Activated B cell treated with CpG ODN at 0.5 μM for 24 hours (primary cell): ENCODE measurements around the gene TOP2A. TPM values are rescaled to one million over a fixed set of nuclear protein-coding genes. Genes with fewer than 3 reads are reported as not detected.

ENCODE experiments used
- ATAC-seq: fragments of 200-7000 bp; cut with Tn5 transposase; one replicate; pipeline ENCODE4 v1.10.0; 2021; ENCODE audit warnings: low read depth, mild to moderate bottlenecking, moderate library complexity
- CTCF ChIA-PET: fragments of 350-600 bp; sonication (Branson Sonifier 250); formaldehyde crosslinking; loops from one replicate; lab custom pipeline; 2021; ENCODE audit warnings: antibody characterized with exemption; lab: Charles Lee
- POLR2A ChIA-PET: fragments of 350-600 bp; sonication (Branson Sonifier 250); formaldehyde crosslinking; loops from one replicate; lab custom pipeline; 2021; ENCODE audit warnings: antibody characterized with exemption; lab: Charles Lee
- DNase-seq: peaks from one replicate; pipeline ENCODE4 v3.0.0; 2022
- H3K27ac Mint-ChIP-seq: one replicate; pipeline ENCODE4 v1.8.0; 2020; ENCODE audit warnings: mixed read lengths
- H3K27me3 Mint-ChIP-seq: one replicate; pipeline ENCODE4 v1.8.0; 2021; ENCODE audit warnings: mixed read lengths
- H3K36me3 Mint-ChIP-seq: one replicate; pipeline ENCODE4 v1.8.0; 2021; ENCODE audit warnings: low read depth, mixed read lengths
- H3K4me1 Mint-ChIP-seq: one replicate; pipeline ENCODE4 v1.8.0; 2021; ENCODE audit warnings: mixed read lengths
- H3K4me3 Mint-ChIP-seq: one replicate; pipeline ENCODE4 v1.8.0; 2020; ENCODE audit warnings: mild to moderate bottlenecking, mixed read lengths
- H3K9me3 Mint-ChIP-seq: one replicate; pipeline ENCODE4 v1.8.0; 2020; ENCODE audit warnings: mixed read lengths
- intact Hi-C: fragments of 100-400 bp; cut with micrococcal nuclease; formaldehyde crosslinking; loops from one replicate; pipeline ENCODE4 v1.15.1; 2024
- total RNA-seq: library from RNA; stranded (reverse); gene quantifications from 2 replicates; pipeline ENCODE4 v1.2.3, GENCODE V29; 2022
- TF ChIP-seq, protein P1 (sequence below): fragments of 200-600 bp; IDR thresholded peaks from one replicate; pipeline ENCODE4 v1.8.0; 2022; ENCODE audit warnings: antibody characterized with exemption, mild to moderate bottlenecking

Gene TOP2A
- total RNA-seq, 1 donor from 2014 or later, result 6.6 TPM

DNA sequence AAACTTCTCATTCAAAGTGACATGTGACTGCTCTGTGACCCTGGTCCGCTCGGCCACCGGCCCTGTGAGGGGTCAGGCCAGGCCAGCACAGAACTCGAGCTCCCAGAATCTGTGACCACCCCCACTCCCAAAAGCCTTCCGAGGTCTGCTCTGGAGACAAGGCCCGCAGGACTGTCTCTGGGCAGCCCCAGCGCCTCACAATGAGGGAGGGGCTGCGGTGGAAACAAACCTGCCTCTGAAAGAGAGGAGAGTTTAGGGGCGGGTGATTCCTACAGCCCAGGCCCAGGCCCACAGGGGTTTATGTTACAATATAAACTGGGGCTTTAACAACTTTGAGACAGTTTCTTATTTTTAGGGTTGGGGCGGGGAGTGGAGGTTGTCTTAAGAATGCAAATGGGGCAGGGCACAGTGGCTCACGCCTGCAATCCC lies 45.4 kb upstream of the TOP2A start:
- intact Hi-C loops, result no loop called here
- no peak overlapping the region for H3K27ac Mint-ChIP-seq

DNA sequence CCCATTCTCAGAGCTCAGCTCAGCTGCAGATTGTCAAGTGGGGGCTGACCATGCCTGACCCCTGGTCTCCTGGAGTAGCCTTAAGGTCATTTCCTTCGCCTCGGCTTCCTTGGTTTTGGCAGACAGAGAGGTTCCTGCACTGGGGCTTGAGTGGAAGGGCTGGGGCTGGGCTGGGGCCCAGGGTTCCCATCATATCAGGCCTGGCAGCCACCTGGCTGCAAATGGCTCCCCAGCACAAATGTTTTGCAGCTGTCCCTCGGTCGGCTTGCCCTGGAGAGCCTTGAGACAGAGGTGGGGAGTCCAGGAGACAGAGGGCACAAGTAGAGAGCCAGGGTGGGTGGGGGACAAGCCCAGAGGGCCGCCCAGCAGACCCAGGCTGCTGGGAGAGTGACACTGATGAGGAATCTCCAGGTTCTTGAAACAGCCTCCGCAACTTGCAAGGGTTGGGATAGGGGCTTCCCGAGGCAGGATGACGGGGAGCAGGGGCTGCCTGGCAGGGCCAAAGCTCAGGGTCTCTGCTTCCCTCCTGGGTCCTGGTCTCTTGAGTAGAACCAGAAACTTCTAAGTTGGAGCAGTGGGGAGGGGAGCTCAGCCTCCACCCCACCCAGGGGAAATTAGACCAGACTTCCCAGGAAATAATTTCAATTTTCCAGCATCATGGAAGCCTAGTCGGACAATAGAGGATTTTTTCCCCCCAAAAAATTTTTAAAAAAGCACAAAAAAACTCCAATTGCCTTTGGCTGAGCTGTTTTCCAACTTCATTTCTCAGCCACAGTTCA lies 44.8 kb upstream of the TOP2A start:
- TF ChIP-seq, protein P1, sequence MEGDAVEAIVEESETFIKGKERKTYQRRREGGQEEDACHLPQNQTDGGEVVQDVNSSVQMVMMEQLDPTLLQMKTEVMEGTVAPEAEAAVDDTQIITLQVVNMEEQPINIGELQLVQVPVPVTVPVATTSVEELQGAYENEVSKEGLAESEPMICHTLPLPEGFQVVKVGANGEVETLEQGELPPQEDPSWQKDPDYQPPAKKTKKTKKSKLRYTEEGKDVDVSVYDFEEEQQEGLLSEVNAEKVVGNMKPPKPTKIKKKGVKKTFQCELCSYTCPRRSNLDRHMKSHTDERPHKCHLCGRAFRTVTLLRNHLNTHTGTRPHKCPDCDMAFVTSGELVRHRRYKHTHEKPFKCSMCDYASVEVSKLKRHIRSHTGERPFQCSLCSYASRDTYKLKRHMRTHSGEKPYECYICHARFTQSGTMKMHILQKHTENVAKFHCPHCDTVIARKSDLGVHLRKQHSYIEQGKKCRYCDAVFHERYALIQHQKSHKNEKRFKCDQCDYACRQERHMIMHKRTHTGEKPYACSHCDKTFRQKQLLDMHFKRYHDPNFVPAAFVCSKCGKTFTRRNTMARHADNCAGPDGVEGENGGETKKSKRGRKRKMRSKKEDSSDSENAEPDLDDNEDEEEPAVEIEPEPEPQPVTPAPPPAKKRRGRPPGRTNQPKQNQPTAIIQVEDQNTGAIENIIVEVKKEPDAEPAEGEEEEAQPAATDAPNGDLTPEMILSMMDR, result no peak
- Mint-ChIP-seq H3K27ac (no peak overlapping the region), H3K4me1 (no peaks in the 10 kb centered on the region), H3K27me3 (no peaks in the 10 kb centered on the region), H3K4me3 (no peak overlapping the region), H3K36me3 (peaks cover 2% of the 10 kb centered on the region), H3K9me3 (no peaks in the 10 kb centered on the region)
- CTCF ChIA-PET, result no interaction called here
- intact Hi-C loops, result no loop called here
- no peak for ATAC-seq
- no peak for DNase-seq
- POLR2A ChIA-PET, result interaction anchor here (1.0 kb wide), 1 partner anchor 15 kb away, joined by 3 read pairs; no protein-coding TSS in a partner anchor

More for the DNA sequence above, 45.4 kb upstream of the TOP2A start:
- Mint-ChIP-seq H3K9me3 (no peaks in the 10 kb centered on the region), H3K27me3 (no peaks in the 10 kb centered on the region), H3K4me1 (no peaks in the 10 kb centered on the region), H3K4me3 (no peak overlapping the region), H3K36me3 (no peaks in the 10 kb centered on the region)
- TF ChIP-seq, protein P1, result no peak
- DNase-seq (no peak), ATAC-seq (no peak)
- POLR2A ChIA-PET, result interaction anchor here (0.6 to 0.7 kb wide), 2 partner anchors 17 to 85 kb away, joined by 3 to 7 read pairs; no protein-coding TSS in a partner anchor
- CTCF ChIA-PET, result no interaction called here

DNA sequence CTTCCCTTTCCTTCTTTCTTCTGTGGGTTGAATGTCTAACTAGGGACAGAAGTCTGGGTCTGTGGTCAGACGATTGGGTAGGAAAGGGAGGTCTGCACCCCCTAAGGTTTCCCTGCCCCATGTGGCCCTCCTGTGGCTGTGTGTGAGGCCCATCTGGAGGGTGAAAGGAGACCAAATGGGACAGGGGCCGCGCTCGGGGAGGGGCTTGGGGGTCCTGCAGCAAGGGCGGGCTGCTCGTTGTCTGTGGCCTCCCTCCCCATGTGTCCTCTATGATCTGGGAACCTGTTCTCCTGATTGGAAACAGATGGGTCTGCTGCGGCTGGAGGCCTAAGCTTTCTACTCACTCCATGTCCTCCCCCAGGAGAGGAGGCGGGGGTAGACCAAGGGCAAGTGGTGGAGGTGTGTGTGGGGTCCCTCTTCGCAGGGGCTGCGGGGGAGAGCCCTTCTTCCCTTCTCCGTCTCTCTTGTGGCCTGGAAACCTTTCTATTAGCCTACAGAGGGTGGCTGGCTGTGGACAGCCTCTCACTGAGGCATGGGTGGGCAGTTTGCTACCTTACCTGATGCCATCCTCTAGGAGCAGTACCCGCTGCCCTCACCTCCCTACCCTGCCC lies 44.1 kb upstream of the TOP2A start:
- ATAC-seq (no peak), DNase-seq (no peak)
- Mint-ChIP-seq H3K27me3 (no peaks in the 10 kb centered on the region), H3K27ac (no peak overlapping the region), H3K4me1 (no peaks in the 10 kb centered on the region), H3K36me3 (peaks cover 6% of the 10 kb centered on the region), H3K4me3 (no peak overlapping the region), H3K9me3 (no peaks in the 10 kb centered on the region)
- ChIA-PET CTCF (no interaction called here), POLR2A (interaction anchor here (0.5 to 1.0 kb wide), 2 partner anchors 14 to 107 kb away, joined by 3 read pairs; no protein-coding TSS in a partner anchor)
- intact Hi-C loops, result no loop called here
- TF ChIP-seq, protein P1, result no peak

DNA sequence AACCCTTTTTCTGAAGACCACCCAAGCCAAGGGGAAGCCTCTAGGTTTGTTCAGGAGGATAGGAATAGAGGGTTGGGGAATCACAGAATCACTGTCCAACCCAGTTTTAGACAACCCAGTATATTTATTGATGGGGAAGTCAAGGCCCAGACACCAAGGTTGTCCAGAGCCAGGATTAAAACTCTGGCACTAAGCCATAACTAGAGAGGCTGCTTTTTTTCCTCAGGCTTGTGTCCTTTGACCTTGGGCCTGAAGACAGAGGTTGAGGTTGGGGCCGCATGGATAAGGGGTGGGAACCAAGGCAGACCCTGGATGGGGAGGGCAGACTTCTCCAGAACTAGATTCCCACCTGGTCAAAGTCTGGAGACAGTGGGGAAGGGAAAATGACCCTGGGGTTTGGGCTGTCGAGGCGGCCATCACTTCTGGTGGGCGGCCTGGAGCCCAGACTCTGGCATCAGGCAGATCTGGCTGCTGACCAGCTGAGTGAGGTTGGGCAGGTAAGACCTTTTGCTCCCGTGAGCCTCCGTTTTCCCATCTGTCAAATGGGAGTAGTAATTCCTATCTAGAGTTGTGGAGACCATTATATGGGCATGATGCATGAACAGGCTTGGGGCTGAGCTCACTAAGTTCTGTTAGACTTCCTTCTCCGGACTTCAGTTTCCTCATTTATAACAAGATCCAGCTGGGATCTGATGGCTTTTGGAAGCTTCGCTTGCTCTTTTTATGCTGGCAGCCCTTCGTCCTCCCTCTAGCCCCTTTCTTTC lies 43.5 kb upstream of the TOP2A start:
- no peaks in the 10 kb centered on the region for H3K4me1 Mint-ChIP-seq
- ChIA-PET CTCF (no interaction called here), POLR2A (interaction anchor here (0.5 to 1.0 kb wide), 2 partner anchors 14 to 106 kb away, joined by 3 read pairs; no protein-coding TSS in a partner anchor)
- H3K36me3 Mint-ChIP-seq, result peaks cover 10% of the 10 kb centered on the region
- no peak overlapping the region for H3K4me3 Mint-ChIP-seq
- H3K27me3 Mint-ChIP-seq, result no peaks in the 10 kb centered on the region
- TF ChIP-seq, protein P1, result no peak
- ATAC-seq, result no peak
- intact Hi-C loops, result no loop called here
- no peak overlapping the region for H3K27ac Mint-ChIP-seq
- no peak for DNase-seq
- no peaks in the 10 kb centered on the region for H3K9me3 Mint-ChIP-seq

DNA sequence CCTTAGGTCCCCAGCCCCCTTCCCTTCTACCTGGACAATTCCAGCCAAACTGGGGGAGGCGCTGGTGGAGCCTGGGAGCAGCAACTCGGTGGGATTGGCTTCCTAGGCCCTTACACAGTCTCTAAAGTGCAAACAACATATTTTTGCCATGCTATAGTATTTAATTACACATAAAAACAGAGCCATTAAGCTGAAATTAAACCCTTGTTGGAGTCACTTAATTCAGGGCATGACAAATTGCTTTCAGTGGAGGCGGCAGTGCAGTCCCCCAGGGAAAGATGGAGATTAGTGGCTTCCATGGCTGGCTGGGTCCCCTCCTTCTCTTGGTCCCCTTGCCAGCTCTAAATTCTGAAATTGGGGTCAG lies 42.9 kb upstream of the TOP2A start:
- Mint-ChIP-seq H3K27ac (no peak overlapping the region), H3K4me1 (no peaks in the 10 kb centered on the region), H3K36me3 (peaks cover 15% of the 10 kb centered on the region), H3K27me3 (no peaks in the 10 kb centered on the region), H3K4me3 (no peak overlapping the region), H3K9me3 (no peaks in the 10 kb centered on the region)
- no peak for DNase-seq
- POLR2A ChIA-PET, result no interaction called here
- TF ChIP-seq, protein P1, result no peak
- CTCF ChIA-PET, result no interaction called here
- intact Hi-C loops, result no loop called here
- ATAC-seq, result no peak
